ENCODE results near the gene FOXI1.

GRCh38 chr5:170075696-170076095, 30.0 kb upstream of the FOXI1 start:
- no peak for TF ChIP-seq CTCF (IDR thresholded peaks at IDR 0.05)
- TF ChIP-seq POLR2A (IDR thresholded peaks at IDR 0.05), result no peak

All from heart left ventricle (tissue), 13 donors.